Sigmoid colon (tissue), 4 donors: ENCODE results near the gene USP6.

Experiments used
- POLR2A ChIP-seq, 2 donors: fragments of 450-650 bp; IDR thresholded peaks; one replicate each; pipeline ENCODE4 v1.6.1; 2016; ENCODE audit warnings: antibody characterized with exemption in 2 of 2, mild to moderate bottlenecking in 2 of 2, moderate library complexity in 2 of 2
- POLR2AphosphoS5 ChIP-seq, 4 donors: sonication (generic); formaldehyde crosslinking; IDR thresholded peaks; one replicate each; pipeline ENCODE4 v1.6.1; 2017; ENCODE audit warnings: antibody characterized with exemption in 4 of 4
- TF ChIP-seq, protein P1 (sequence below), 4 experiments: fragments of 450-650 bp in 3 of 4; fragments of 200-600 bp in 1 of 4; IDR thresholded peaks; one replicate each; pipeline ENCODE4 v1.5.1; 2016 to 2019; ENCODE audit warnings: antibody characterized with exemption in 4 of 4, mild to moderate bottlenecking in 3 of 4, moderate library complexity in 2 of 4

DNA sequence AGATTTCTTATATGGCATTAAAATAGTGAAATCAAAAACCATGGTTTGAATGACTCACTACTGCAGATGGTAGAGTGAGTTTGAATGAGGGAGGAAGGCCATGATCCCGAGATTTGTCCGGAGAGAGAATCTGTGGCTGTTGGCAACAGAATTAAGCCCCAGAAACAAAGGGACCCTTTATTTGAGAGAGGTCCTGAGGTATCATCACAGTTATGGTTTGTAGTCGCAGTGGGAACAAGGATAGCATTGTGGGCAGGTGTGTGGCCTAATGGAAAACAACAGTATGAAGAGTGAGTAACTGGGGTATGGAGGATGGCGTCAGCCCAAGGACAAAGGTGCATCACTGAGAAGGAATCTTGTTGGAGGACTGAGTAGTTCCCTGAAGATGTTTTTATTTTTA, 46.1 kb upstream of the USP6 start:
- TF ChIP-seq, protein P1, sequence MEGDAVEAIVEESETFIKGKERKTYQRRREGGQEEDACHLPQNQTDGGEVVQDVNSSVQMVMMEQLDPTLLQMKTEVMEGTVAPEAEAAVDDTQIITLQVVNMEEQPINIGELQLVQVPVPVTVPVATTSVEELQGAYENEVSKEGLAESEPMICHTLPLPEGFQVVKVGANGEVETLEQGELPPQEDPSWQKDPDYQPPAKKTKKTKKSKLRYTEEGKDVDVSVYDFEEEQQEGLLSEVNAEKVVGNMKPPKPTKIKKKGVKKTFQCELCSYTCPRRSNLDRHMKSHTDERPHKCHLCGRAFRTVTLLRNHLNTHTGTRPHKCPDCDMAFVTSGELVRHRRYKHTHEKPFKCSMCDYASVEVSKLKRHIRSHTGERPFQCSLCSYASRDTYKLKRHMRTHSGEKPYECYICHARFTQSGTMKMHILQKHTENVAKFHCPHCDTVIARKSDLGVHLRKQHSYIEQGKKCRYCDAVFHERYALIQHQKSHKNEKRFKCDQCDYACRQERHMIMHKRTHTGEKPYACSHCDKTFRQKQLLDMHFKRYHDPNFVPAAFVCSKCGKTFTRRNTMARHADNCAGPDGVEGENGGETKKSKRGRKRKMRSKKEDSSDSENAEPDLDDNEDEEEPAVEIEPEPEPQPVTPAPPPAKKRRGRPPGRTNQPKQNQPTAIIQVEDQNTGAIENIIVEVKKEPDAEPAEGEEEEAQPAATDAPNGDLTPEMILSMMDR (IDR thresholded peaks at IDR 0.05) = no peak
- TF ChIP-seq POLR2A (IDR thresholded peaks at IDR 0.05) (no peak), POLR2AphosphoS5 (IDR thresholded peaks at IDR 0.05) (no peak)
